ENCODE measurements around the gene LPIN1.

GRCh38 chr2:11744631-11745394 is 1.6 kb upstream of the LPIN1 start:
- peak; percentile 27 for TF ChIP-seq CTCF (conservative IDR thresholded peaks at IDR 0.05)
- TF ChIP-seq ZFX (IDR thresholded peaks at IDR 0.05): no peak
